Adrenal gland (tissue), 12 donors: ENCODE data around the gene CDK9. TPM values are rescaled to one million over a fixed set of nuclear protein-coding genes. Genes with fewer than 3 reads are reported as not detected.

Source experiments
- DNase-seq, 7 donors: peaks; one replicate each; pipeline ENCODE4 v3.0.0-alpha.2; 2019 to 2020
- H3K27ac ChIP-seq, 5 donors: fragments of 200-600 bp; sonication (generic) in 4 of 5; 1 replicate in 3 of 5; 2 replicates in 2 of 5; pipeline versions ENCODE4 v1.5.1 to v1.8.0; 2016 to 2020; ENCODE audit warnings: mild to moderate bottlenecking in 1 of 5
- H3K27me3 ChIP-seq: fragments of 200-600 bp; 2 replicates; pipeline ENCODE4 v1.8.0; 2021
- H3K36me3 ChIP-seq, 2 donors: fragments of 200-600 bp; replicated peaks in 1 of 2; 1 replicate in 1 of 2; 2 replicates in 1 of 2; pipeline versions ENCODE4 v1.5.1 to v1.8.0; 2018 to 2022
- H3K4me1 ChIP-seq, 2 donors: fragments of 200-600 bp; replicated peaks in 1 of 2; 1 replicate in 1 of 2; 2 replicates in 1 of 2; pipeline versions ENCODE4 v1.5.1 to v1.8.0; 2018 to 2021
- H3K4me3 ChIP-seq, 4 donors: fragments of 200-600 bp; sonication (generic) in 3 of 4; one replicate each; pipeline ENCODE4 v1.5.1; 2016 to 2018
- H3K9me3 ChIP-seq, 3 donors: fragments of 200-600 bp; sonication (generic) in 1 of 3; replicated peaks in 1 of 3; 1 replicate in 2 of 3; 2 replicates in 1 of 3; pipeline versions ENCODE4 v1.5.1 to v1.8.0; 2016 to 2021
- CTCF ChIP-seq, 6 experiments: fragments of 450-650 bp in 4 of 6; fragments of 200-600 bp in 2 of 6; sonication (generic) in 1 of 6; IDR thresholded peaks; 1 replicate in 5 of 6; 2 replicates in 1 of 6; pipeline versions ENCODE4 v1.5.1 to v1.8.0; 2016 to 2021; ENCODE audit warnings: antibody characterized with exemption in 6 of 6, mild to moderate bottlenecking in 2 of 6, moderate library complexity in 1 of 6
- POLR2A ChIP-seq, 2 donors: fragments of 450-650 bp; IDR thresholded peaks; one replicate each; pipeline ENCODE4 v1.6.1; 2017; ENCODE audit warnings: antibody characterized with exemption in 2 of 2, mild to moderate bottlenecking in 2 of 2, moderate library complexity in 1 of 2
- WGBS, 4 donors: extraction: QIAGEN DNeasy Blood & Tissue Kit in 2 of 4; methylation state at CpG; one replicate each; pipeline versions ENCODE4 v1.1.5 to v1.1.7; 2013 to 2017; 5-methylcytosine and 5-hydroxymethylcytosine counted together
- intact Hi-C, 2 donors: fragments of 100-400 bp; cut with DNase I; formaldehyde crosslinking; loops; one replicate each; pipeline versions ENCODE4 v1.14.1 to v1.15.0; 2022 to 2023
- polyA plus RNA-seq, 3 donors: library from polyadenylated mRNA; stranded (reverse); fragments of 200-250 nt in 2 of 3; fragments of 350-450 nt in 1 of 3; fragmentation: Illumina TruSeq in 1 of 3; extraction: RNeasy Lipid Tissue Mini Kit (QIAGEN cat#74804) in 1 of 3; gene quantifications; one replicate each; pipeline ENCODE4 v1.2.3, GENCODE V29; 2013 to 2014
- total RNA-seq, 9 donors: library from RNA; depleted of rRNA in 4 of 9; stranded (reverse); fragments of >200 nt in 4 of 9; fragments of 120-200 nt in 1 of 9; fragmentation: NEBNext Ultra II Directional in 1 of 9; extraction: Animal tissue kit (Norgen Biotek cat#: 25700) in 1 of 9; gene quantifications; one replicate each; pipeline versions ENCODE4 v1.1.0 to v1.2.4, GENCODE V29; 2013 to 2023
- donor health status: healthy with polysubstance abuse.
- donor health status: Bipolar disorder and iron deficiency.
- donor health status: DM: yes; HTN: yes; CAD: no.
- donor health status: DM: no; HTN: no; CAD: no.
- donor health status: DM: no; HTN: no; CAD: no.
- donor health status: DM: yes; HTN: yes; CAD: no.

CDK9 gene
- total and polyA plus RNA-seq, 12 donors: 41.0 to 238 (median 117) TPM

- 21 to 46% (median 40%) methylated on average over 10 to 18 of the region's 18 CpGs for WGBS, 4 donors
- H3K27ac ChIP-seq: peak overlapping the region; percentile 85 to 99 (median 94)
- intact Hi-C loops: no loop called here
- peak overlapping the region; percentile 46 to 89 (median 66) for H3K4me3 ChIP-seq
- H3K27me3 ChIP-seq: no peaks in the 10 kb centered on the region
- H3K4me1 ChIP-seq: peaks cover 24 to 43% of the 10 kb centered on the region in 2 donors
- TF ChIP-seq CTCF (IDR thresholded peaks at IDR 0.05) (no peak), POLR2A (IDR thresholded peaks at IDR 0.05) (no peak)
- peak in 6 of 7 donors; percentile 64 to 87 (median 76) for DNase-seq
- H3K9me3 ChIP-seq: no peaks in the 10 kb centered on the region
- H3K36me3 ChIP-seq: peaks cover 0 to 38% of the 10 kb centered on the region in 2 donors
Measured at GRCh38 chr9:127803507-127804352, 17.9 kb downstream of the CDK9 start.

GRCh38 chr9:127805620-127806019, 19.8 kb downstream of the CDK9 start:
- Histone ChIP-seq H3K27me3 (no peaks in the 10 kb centered on the region), H3K4me1 (peaks cover 24 to 56% of the 10 kb centered on the region in 2 donors), H3K4me3 (no peak overlapping the region), H3K27ac (no peak overlapping the region), H3K36me3 (peaks cover 0 to 49% of the 10 kb centered on the region in 2 donors), H3K9me3 (no peaks in the 10 kb centered on the region)
- intact Hi-C loops: no loop called here
- no peak for DNase-seq
- no peak for TF ChIP-seq POLR2A (IDR thresholded peaks at IDR 0.05)
- peak in 1 of 6 experiments; percentile 10 for TF ChIP-seq CTCF (IDR thresholded peaks at IDR 0.05)
- 81 to 87% (median 85%) methylated on average over 8 of the region's 8 CpGs for WGBS, 4 donors

- Histone ChIP-seq H3K9me3 (no peaks in the 10 kb centered on the region), H3K27me3 (no peaks in the 10 kb centered on the region), H3K4me3 (no peak overlapping the region), H3K4me1 (peaks cover 19 to 46% of the 10 kb centered on the region in 2 donors), H3K27ac (peak overlapping the region in 1 of 5 donors; percentile 15), H3K36me3 (peaks cover 0 to 56% of the 10 kb centered on the region in 2 donors)
- intact Hi-C loops: no loop called here
- TF ChIP-seq POLR2A (IDR thresholded peaks at IDR 0.05) (no peak), CTCF (IDR thresholded peaks at IDR 0.05) (no peak)
- WGBS, 4 donors: 91 to 96% (median 93%) methylated on average over 9 to 14 of the region's 14 CpGs
- DNase-seq: no peak
Measured at GRCh38 chr9:127806871-127807270, 21.0 kb downstream of the CDK9 start.

GRCh38 chr9:127808347-127809001, 22.6 kb downstream of the CDK9 start:
- no peak for DNase-seq
- WGBS, 4 donors: 75 to 85% (median 84%) methylated on average over 3 to 17 of the region's 17 CpGs
- Histone ChIP-seq H3K27me3 (no peaks in the 10 kb centered on the region), H3K4me3 (no peak overlapping the region), H3K36me3 (peaks cover 0 to 72% of the 10 kb centered on the region in 2 donors), H3K4me1 (peaks cover 12 to 40% of the 10 kb centered on the region in 2 donors), H3K27ac (peak overlapping the region in 2 of 5 donors; percentile 38 to 73), H3K9me3 (no peaks in the 10 kb centered on the region)
- intact Hi-C loops: no loop called here
- TF ChIP-seq CTCF (IDR thresholded peaks at IDR 0.05) (no peak), POLR2A (IDR thresholded peaks at IDR 0.05) (no peak)
